GM18861 (cell line): ENCODE results near the gene KLF8.

Source experiments
- ATAC-seq: cut with Tn5 transposase; IDR thresholded peaks from one replicate; pipeline ENCODE4 v1.9.1; 2021; ENCODE audit not compliant: unreplicated experiment

KLF8 gene

DNA sequence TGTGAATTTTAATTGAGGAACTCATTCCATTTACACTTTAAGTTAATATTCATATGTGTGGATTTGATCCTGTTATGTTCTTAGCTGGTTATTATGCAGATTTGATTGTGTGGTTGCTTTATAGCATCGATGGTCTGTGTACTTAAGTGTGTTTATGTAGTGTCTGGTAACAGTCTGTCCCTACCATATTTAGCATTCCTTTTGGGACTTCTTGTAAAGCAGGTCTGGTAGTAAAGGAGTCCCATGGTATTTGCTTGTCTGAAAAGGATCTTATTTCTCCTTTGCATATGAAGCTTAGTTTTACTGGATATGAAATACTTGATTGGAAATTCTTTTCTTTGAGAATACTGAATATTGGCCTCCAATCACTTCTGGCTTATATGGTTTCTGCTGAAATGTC lies 76.6 kb downstream of the KLF8 start:
- ATAC-seq, result no peak

DNA sequence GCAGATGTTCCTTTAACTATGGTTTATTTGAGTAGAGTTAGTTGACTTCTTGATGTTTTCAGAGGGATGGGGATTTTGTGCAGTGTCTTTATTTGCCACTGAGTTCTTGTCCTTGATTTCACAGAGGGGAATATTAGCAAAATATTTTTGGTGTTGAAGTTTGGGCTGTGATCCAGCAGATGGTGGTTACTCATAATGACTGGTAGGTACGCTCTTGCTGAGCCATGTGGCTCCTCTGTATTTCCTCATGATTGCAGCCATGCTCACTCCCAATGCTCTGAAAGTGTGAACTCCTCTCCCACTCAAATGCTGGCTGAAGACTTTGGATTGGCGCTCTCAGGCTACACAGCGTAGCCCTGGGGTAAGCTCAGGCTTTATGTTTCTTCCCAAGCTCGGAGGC lies 77.7 kb downstream of the KLF8 start:
- no peak for ATAC-seq

DNA sequence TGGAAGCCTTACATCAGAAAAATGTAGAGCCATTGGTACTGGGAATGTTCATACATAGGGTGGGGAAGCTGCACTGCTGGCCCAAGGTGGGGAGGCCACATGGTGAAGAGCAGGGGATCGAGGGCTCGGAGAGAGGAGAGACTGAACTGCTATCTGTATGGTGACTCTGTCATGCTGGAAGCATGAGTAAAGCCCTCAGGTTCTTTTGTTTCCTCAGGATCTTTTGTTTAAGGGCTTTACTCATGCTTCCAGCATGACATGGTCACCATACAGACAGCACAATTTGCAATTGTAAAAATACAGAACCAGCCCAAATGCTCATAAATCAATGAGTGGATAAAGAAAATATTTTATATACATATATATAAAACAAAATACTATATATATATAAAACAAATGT lies 78.4 kb downstream of the KLF8 start:
- no peak for ATAC-seq

DNA sequence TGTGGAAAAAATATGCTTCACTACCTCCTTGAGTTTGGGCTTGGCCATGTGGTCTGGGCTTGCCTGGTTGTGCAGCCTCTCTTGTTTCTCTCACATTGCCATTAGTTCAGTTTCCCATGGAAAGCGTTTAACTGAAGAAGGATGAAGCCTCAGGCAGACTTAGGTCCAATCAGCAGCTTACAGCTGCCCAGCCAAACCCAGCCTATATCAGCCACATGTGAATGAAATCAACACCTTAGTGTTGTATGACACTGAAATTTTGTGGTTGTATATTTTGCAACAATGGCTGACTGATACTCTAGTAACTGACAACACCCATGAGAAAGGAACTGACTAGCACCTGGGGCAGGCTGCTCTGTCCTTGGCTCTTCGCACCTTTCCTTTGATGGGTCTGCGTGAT lies 81.2 kb downstream of the KLF8 start:
- no peak for ATAC-seq

DNA sequence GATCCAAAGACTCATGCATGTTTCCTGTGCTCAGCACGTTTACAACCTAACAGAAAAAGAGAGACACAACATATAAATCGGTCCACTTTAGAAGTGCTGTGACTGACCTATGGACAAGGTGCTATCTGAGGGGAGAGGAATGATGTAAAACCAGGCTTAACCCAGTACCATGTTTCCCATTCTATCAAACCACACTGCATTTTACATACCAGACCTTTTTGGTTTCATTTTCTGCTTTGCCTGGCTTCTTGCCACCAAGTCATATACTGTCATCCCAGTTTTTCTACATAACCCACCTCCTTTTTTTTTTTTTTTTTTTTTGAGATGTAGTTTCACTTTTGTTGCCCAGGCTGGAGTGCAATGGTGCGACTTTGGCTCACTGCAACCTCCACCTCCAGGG lies 82.2 kb downstream of the KLF8 start:
- no peak for ATAC-seq

DNA sequence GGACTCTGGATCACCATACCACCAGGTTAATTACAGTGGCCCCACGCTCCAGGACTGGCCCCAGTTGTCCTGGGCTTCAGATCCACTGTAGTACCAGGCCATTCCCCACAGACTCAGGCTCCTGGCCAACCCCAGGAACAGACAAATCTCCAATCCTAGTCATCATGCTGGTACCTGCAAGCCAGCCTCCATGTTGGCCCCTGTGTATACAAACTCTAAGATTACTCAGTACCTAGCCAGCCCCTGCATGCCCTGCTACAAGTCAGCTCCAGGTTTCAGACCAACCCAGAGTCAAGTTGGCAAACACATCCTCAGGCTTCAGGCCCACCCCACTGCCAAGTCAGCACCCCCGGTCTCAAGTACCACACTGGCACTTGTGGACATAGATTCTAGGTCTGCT lies 85.9 kb downstream of the KLF8 start:
- ATAC-seq, result no peak

DNA sequence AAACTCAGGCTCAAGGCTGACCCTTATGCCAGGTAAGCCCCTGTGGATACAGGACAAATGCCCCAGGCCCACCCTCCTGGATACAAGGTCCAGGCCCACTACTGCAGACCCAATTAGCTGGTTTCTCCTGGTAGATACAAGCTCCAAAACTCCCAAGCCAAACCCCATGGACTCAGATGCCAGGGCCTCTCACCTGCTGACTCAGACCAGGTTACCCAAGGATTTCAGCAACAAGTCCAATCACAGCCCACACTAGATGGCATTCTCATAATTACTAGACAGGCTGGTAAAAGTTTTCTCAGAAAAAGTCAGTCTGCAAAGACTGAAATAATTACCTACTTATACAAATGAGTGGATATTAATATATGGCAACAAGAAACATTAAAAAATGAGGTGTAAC lies 87.0 kb downstream of the KLF8 start:
- no peak for ATAC-seq
